NCI-H2107 treated with DMSO at 0.1 percent for 48 hours (cell line): Measurements from ENCODE around the gene EIF4E3.

ENCODE experiments used
- DNase-seq: peaks from one replicate; lab custom pipeline; 2025; ENCODE audit not compliant: unreplicated experiment; lab: John Stamatoyannopoulos, UW

Gene EIF4E3

GRCh38 chr3:71650372-71650771 lies 74.8 kb downstream of the EIF4E3 start:
- no peak for DNase-seq

- DNase-seq, result no peak
Measured at GRCh38 chr3:71649757-71650156, 75.4 kb downstream of the EIF4E3 start.

GRCh38 chr3:71647751-71648150 lies 77.5 kb downstream of the EIF4E3 start:
- no peak for DNase-seq

GRCh38 chr3:71646971-71647370 lies 78.2 kb downstream of the EIF4E3 start:
- no peak for DNase-seq

- DNase-seq, result no peak
Measured at GRCh38 chr3:71645140-71645539, 80.1 kb downstream of the EIF4E3 start.

DNA sequence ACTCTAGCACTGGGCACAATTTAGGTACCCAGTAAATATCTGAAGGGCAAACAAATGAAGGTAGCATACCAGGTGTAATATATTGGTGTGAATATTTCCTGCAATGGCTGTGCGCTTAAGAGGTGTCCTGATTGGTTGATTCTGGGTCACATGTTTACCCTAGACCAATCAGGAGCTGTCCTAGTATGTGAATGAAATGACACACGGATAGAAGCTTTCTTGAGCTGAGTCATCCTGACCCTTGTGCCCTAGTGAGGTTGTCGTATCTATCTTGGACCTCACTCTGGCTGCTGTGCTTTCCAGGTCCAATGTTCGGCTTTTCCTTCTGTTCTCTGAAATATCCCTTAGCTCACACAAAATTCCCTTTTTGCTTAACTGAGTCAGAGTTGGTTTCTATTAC lies 83.5 kb downstream of the EIF4E3 start:
- no peak for DNase-seq

DNA sequence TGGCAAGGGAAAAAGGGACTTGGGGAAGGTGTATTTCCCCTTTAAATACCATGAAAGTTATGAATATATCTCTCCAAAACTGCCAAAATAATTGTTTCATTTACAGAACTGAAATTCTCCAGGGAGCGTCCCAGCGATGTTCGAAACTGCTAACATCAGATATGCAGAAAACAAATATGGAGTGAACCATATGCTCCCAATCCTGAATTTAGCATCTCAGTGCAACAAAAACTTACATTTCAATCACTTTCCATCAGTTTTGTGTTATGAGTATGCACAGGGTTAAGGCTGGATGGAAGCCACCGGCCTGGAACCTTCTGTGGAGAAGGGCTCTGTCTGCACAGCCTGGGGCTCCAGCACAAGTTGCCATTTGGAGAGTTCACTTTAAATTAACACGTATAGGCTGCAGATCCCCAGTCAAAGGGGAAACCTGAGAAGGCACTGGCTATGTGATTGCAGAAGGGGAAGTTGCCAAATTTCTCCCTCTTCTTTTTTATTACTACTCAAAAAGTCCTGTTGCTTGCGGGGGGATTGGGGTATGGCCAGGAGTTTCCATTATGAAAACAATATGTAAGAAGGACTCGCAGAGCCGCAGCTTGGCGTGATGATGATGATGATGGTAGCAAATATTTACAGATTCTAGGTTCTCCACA lies 84.7 kb downstream of the EIF4E3 start:
- DNase-seq, result no peak

DNA sequence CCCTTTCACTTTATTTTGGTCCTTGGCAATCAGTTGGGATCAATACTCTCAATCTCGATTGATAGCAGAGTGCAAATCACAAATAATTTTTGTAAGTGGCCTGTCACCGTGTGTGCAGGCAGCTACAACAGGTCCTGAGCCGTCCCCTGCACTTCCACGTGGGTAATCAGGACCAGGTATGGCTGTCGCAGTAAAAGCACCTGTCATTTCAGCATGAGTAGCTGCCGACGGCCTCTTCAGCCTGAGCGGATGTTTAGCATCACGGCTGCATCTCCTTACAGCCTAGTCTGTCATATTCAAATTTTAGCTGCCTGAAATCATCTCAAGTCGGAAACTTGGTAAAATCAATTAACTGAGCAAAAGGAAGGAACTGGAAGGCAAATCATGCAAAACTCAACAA lies 88.7 kb downstream of the EIF4E3 start:
- no peak for DNase-seq

DNA sequence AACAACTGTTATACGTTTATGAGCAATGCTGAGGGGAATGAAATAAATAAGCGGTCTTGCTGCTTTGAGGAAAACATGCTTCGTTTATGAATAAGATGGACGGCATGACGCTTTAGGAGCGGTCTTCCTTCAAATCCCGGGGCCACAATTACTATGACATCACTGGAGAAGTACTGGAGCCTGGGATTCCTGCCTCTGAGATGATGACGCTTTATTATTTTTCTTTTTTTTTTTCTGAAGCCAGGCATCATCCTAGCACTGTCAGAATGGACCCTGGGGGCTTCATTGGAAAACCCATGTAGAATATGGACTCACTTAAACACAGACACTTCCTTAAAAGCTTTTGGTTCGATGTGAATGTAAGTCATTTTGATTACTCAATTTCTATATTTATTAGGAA lies 89.2 kb downstream of the EIF4E3 start:
- DNase-seq, result no peak

DNA sequence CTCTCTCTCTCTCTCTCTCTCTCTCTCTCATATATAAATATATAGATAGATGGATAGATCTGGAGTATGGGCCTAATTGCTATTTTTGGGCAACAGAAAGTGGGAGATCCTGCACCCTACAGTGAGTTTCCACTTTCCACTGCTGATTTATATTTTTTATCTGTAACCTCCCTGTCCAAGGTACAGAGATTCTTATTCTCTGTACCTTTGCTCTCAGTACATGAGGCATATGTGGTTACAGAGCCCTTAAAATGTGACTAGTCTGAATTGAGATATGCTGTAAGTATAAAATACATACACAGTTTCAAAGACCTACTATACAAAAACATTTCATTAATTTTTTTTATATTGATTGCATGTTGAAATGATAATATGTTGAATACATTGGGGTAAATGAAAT lies 90.5 kb downstream of the EIF4E3 start:
- DNase-seq, result no peak

DNA sequence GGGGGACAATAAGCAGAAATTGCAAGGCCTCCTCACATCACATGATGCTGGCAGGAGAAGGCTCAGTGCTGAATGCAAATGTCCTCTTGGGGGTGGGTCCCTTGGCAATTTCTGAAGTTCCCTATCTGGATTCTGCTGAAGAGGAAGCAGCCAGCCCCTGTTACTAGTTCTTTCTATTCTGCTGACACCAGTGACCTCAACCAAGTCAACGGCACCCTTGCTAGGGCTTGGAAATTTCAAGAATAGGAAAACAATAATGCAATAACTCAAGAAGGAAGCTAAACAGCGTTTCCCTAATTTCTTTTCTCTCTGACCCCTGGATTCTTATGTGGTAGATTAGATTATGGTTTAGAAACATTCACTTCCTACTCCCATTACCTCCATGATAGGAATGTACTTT lies 95.5 kb downstream of the EIF4E3 start:
- no peak for DNase-seq

DNA sequence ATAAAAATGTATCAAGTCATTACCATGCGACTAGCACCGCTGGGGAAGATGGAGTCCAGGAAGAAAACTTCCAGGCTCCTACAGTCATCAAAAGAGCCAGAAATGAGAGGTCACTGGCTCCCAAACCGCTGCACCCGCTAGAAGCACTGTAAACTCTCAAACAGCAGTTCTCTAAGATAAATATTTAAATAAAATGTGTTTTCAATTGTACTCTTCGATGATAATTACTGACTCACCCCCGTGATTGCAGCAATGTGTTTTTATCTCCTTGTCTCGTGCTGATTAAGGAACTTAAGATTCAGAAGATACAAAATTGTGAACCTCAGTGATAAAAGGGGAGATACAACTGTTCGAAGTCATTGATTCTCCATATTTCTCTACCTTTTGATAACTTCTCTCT lies 95.9 kb downstream of the EIF4E3 start:
- no peak for DNase-seq

DNA sequence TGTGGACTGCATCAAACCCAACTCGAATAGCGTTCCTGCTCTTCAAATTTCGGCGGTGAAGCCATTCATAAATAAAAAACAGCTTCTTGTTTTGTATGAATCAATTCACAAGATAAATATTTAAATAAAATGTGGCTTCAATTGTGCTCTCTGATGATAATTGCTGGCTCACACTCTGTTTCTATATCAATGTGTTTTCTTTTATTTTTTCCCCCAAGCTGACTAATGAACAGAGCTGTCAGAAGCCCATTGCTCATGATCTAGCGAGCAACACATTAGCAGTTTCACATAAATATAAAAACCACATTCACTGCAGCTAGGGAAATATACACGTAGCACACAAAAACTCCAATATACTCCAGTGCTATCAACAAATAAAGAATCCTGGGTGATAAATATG lies 96.7 kb downstream of the EIF4E3 start:
- no peak for DNase-seq

- DNase-seq, result no peak
Measured at GRCh38 chr3:71625676-71626075, 99.5 kb downstream of the EIF4E3 start.
